Gastrocnemius medialis (tissue), 4 donors: ENCODE results near the gene ADAMTS14. TPM values are rescaled to one million over a fixed set of nuclear protein-coding genes. Genes with fewer than 3 reads are reported as not detected.

Experiments used
- ATAC-seq, 2 donors: fragments of 150-250 bp; one replicate each; pipeline ENCODE4 v1.9.1; 2016
- DNase-seq, 2 donors: peaks; one replicate each; pipeline ENCODE4 v3.0.0-alpha.2; 2019
- H3K27ac ChIP-seq, 4 donors: fragments of 200-600 bp; sonication (generic); 1 replicate in 1 of 4; 2 replicates in 3 of 4; pipeline ENCODE4 v1.5.1; 2016 to 2018; ENCODE audit warnings: mild to moderate bottlenecking in 2 of 4, moderate library complexity in 1 of 4
- H3K27me3 ChIP-seq, 3 donors: fragments of 200-600 bp; sonication (generic) in 2 of 3; 1 replicate in 1 of 3; 2 replicates in 2 of 3; pipeline versions ENCODE4 v1.5.1 to v1.6.0; 2016 to 2019; ENCODE audit warnings: mild to moderate bottlenecking in 1 of 3, moderate library complexity in 1 of 3
- H3K36me3 ChIP-seq, 2 donors: fragments of 200-600 bp; sonication (generic) in 1 of 2; one replicate each; pipeline ENCODE4 v1.5.1; 2017 to 2018
- H3K4me1 ChIP-seq, 2 donors: fragments of 200-600 bp; sonication (generic) in 1 of 2; one replicate each; pipeline ENCODE4 v1.5.1; 2016 to 2017; ENCODE audit warnings: mild to moderate bottlenecking in 2 of 2
- H3K4me3 ChIP-seq, 4 donors: fragments of 200-600 bp; sonication (generic) in 3 of 4; 1 replicate in 1 of 4; 2 replicates in 3 of 4; pipeline ENCODE4 v1.5.1; 2016 to 2019; ENCODE audit warnings: mild to moderate bottlenecking in 2 of 4
- H3K9me3 ChIP-seq, 3 donors: fragments of 200-600 bp; sonication (generic) in 2 of 3; 1 replicate in 1 of 3; 2 replicates in 2 of 3; pipeline ENCODE4 v1.5.1; 2016 to 2019
- POLR2A ChIP-seq, 2 donors: fragments of 450-650 bp; IDR thresholded peaks; one replicate each; pipeline ENCODE4 v1.6.1; 2017; ENCODE audit warnings: antibody characterized with exemption in 2 of 2, mild to moderate bottlenecking in 2 of 2, moderate library complexity in 2 of 2
- in situ Hi-C, 4 donors: fragments of 200-750 bp; cut with MboI; loops; one replicate each; pipeline versions ENCODE4 v1.15.0 to v1.8.0; 2017; ENCODE audit warnings: low sequenced_read_pairs in 4 of 4
- intact Hi-C: fragments of 100-400 bp; cut with DNase I; formaldehyde crosslinking; loops from one replicate; pipeline ENCODE4 v1.15.1; 2023; ENCODE audit warnings: low total_unique reads
- total RNA-seq, 4 donors: library from RNA; depleted of rRNA; stranded (reverse); fragments of >200 nt; gene quantifications; one replicate each; pipeline versions ENCODE4 v1.1.0 to v1.2.3, GENCODE V29; 2016
- TF ChIP-seq, protein P1 (sequence below), 5 experiments: fragments of 450-650 bp in 3 of 5; fragments of 200-600 bp in 2 of 5; sonication (generic) in 2 of 5; IDR thresholded peaks in 4 of 5; conservative IDR thresholded peaks in 1 of 5; 1 replicate in 4 of 5; 2 replicates in 1 of 5; pipeline ENCODE4 v1.5.1; 2016 to 2019; ENCODE audit warnings: antibody characterized with exemption in 5 of 5, mild to moderate bottlenecking in 3 of 5, moderate library complexity in 3 of 5

ADAMTS14 gene
- total RNA-seq, 4 donors from 2014 or later, result 0.10 TPM; not detected in 3

DNA sequence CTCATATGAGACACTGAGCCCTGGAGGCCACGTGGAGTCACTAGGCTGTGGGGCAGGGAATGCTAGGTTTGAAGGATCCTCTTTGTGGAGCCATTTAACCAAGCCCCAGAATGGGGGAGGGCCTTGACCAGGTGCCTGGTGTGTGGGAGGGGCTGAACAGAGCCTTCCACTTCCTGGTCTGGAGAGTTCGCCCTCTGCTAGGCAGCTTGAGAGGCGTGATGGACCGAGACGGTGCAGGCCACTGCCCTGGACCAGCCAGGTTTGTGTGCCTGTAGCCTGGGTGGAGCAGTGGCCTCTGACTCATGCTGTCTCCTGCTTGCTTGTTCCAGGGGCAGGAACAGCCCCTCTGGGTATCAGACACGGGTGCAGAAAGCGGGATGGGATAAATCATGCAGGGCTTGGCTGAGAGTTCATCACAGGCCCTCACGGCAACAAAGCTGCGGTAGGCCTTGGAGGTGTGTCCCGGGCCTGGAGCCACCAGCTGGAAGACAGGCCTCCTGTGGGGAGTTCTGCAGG lies 27.4 kb downstream of the ADAMTS14 start:
- Histone ChIP-seq H3K4me1 (no peaks in the 10 kb centered on the region), H3K9me3 (no peaks in the 10 kb centered on the region), H3K4me3 (no peak overlapping the region), H3K27me3 (no peaks in the 10 kb centered on the region), H3K27ac (no peak overlapping the region), H3K36me3 (no peaks in the 10 kb centered on the region)
- intact Hi-C loops, result no loop called here
- ATAC-seq, result no peak
- TF ChIP-seq, protein P1, sequence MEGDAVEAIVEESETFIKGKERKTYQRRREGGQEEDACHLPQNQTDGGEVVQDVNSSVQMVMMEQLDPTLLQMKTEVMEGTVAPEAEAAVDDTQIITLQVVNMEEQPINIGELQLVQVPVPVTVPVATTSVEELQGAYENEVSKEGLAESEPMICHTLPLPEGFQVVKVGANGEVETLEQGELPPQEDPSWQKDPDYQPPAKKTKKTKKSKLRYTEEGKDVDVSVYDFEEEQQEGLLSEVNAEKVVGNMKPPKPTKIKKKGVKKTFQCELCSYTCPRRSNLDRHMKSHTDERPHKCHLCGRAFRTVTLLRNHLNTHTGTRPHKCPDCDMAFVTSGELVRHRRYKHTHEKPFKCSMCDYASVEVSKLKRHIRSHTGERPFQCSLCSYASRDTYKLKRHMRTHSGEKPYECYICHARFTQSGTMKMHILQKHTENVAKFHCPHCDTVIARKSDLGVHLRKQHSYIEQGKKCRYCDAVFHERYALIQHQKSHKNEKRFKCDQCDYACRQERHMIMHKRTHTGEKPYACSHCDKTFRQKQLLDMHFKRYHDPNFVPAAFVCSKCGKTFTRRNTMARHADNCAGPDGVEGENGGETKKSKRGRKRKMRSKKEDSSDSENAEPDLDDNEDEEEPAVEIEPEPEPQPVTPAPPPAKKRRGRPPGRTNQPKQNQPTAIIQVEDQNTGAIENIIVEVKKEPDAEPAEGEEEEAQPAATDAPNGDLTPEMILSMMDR (IDR thresholded peaks at IDR 0.05 in 4 of 5, conservative IDR thresholded peaks at IDR 0.05 in 1 of 5), result no peak
- no peak for TF ChIP-seq POLR2A (IDR thresholded peaks at IDR 0.05)
- in situ Hi-C loops, result no loop called here
- no peak for DNase-seq

DNA sequence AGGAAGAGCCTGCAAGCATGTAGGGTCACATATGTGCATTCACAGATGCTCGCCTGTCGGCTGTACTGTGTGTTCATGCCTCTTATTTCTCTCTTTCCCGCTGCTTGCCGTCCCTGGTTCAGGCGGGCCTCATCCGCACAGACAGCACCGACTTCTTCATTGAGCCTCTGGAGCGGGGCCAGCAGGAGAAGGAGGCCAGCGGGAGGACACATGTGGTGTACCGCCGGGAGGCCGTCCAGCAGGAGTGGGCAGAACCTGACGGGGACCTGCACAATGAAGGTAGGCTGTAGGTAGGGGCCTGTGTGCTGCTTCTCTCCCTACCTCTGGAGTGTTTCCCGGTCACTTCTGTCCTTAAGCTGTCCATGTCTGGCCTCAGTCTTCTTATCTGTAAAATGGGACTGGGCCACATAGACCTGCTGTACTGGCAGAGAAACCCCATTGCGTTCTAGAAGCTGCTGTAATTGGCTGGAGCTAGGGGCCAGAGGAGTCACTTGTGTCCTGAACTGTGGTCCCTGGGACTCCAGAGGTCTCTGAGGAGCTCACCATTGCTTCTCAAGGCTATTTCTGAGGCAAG lies 30.0 kb downstream of the ADAMTS14 start:
- H3K27me3 ChIP-seq, result no peaks in the 10 kb centered on the region
- TF ChIP-seq POLR2A (IDR thresholded peaks at IDR 0.05), result no peak
- TF ChIP-seq, protein P1 (IDR thresholded peaks at IDR 0.05 in 4 of 5, conservative IDR thresholded peaks at IDR 0.05 in 1 of 5), result no peak
- H3K4me3 ChIP-seq, result no peak overlapping the region
- DNase-seq, result no peak
- no peaks in the 10 kb centered on the region for H3K9me3 ChIP-seq
- in situ Hi-C loops, result no loop called here
- intact Hi-C loops, result no loop called here
- H3K36me3 ChIP-seq, result no peaks in the 10 kb centered on the region
- ATAC-seq, result no peak
- H3K27ac ChIP-seq, result no peak overlapping the region
- no peaks in the 10 kb centered on the region for H3K4me1 ChIP-seq

DNA sequence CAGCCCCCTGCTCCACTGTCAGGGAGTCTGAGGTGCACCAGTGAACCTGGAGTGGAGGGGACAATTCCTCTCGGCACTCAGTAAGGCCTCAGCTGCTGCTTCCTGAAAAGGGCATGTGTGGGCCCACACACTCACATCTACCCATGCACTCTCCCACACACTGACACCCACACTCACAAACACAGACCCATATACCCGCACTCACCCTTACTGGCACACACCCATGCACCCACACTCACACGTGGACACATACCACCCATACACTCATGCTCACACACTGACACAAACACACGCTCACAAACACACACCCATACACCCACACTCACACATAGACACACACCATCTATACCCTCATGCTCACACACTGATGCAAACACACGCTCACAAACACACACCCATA lies 31.9 kb downstream of the ADAMTS14 start:
- TF ChIP-seq, protein P1 (IDR thresholded peaks at IDR 0.05 in 4 of 5, conservative IDR thresholded peaks at IDR 0.05 in 1 of 5), result no peak
- no peak for TF ChIP-seq POLR2A (IDR thresholded peaks at IDR 0.05)
- no peaks in the 10 kb centered on the region for H3K9me3 ChIP-seq
- H3K36me3 ChIP-seq, result no peaks in the 10 kb centered on the region
- DNase-seq (no peak), ATAC-seq (no peak)
- H3K27ac ChIP-seq, result no peak overlapping the region
- in situ Hi-C loops, result no loop called here
- H3K4me3 ChIP-seq, result no peak overlapping the region
- H3K4me1 ChIP-seq, result no peaks in the 10 kb centered on the region
- no peaks in the 10 kb centered on the region for H3K27me3 ChIP-seq
- intact Hi-C loops, result no loop called here

DNA sequence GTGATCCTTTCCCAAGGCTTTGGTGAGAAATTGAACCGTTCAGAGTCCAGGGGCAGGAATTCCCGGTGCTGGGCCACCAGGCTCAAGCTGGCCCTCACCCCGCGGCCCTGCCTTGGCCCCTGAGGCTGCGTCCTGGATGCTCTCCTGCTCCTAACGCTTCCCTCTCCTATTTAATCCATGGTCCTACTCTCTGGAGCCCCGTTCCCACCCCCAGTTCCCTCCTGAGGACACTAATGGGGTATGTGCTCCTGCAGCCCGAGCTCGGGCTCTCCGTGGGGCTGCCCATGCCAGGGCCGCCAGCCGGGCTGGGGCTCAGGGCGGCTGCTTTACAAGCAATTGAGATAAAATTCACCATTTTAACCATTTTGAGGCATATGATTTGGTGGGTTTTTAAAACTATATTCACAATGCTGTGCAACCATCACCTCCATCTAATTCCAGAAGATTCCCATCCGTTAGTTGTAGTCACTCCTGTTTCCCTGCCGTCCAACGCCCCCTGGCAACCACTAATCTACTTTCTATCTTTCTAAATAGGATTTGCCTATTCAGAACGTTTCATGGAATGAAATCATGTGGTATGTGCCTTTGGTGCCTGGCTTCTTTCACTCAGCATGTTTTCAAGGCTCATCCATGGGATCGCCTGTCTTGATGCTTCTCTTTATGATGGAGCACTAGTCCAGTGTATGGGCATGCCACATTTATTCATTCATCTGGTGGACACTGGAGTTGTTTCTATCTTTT lies 33.0 kb downstream of the ADAMTS14 start:
- no peaks in the 10 kb centered on the region for H3K36me3 ChIP-seq
- intact Hi-C loops, result no loop called here
- TF ChIP-seq, protein P1 (IDR thresholded peaks at IDR 0.05 in 4 of 5, conservative IDR thresholded peaks at IDR 0.05 in 1 of 5), result no peak
- no peak for TF ChIP-seq POLR2A (IDR thresholded peaks at IDR 0.05)
- H3K4me3 ChIP-seq, result no peak overlapping the region
- in situ Hi-C loops, result no loop called here
- ATAC-seq (no peak), DNase-seq (no peak)
- H3K27ac ChIP-seq, result no peak overlapping the region
- no peaks in the 10 kb centered on the region for H3K27me3 ChIP-seq
- no peaks in the 10 kb centered on the region for H3K9me3 ChIP-seq
- no peaks in the 10 kb centered on the region for H3K4me1 ChIP-seq
